ENCODE results near the gene SELE. TPM values are rescaled to one million over a fixed set of nuclear protein-coding genes. Genes with fewer than 3 reads are reported as not detected.
"Not testable (repeated sequence)": the region's sequence is repeated elsewhere in the genome, so short reads cannot be mapped to it uniquely, and the experiment has no call there.

Gene SELE
- total RNA-seq, 1 experiment from 2014 or later = not detected

DNA sequence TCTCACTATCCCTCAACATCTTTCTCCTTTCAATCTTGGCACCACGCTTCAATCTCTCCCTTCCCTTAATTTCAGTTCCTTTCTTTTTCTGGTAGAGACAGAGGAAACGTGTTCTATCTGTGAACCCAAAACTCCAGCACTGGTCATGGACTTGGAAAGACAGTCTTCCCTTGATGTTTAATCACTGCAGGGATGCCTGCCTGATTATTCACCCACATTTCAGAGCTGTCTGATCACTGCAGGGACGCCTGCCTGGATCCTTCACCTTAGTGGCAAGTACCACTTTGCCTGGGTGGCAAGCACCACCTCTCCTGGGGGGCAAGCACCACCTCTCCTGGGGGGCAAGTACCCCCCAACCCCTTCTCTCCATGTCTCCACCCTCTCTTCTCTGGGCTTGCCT, 50.2 kb downstream of the SELE start:
- TF ChIP-seq, protein P1, sequence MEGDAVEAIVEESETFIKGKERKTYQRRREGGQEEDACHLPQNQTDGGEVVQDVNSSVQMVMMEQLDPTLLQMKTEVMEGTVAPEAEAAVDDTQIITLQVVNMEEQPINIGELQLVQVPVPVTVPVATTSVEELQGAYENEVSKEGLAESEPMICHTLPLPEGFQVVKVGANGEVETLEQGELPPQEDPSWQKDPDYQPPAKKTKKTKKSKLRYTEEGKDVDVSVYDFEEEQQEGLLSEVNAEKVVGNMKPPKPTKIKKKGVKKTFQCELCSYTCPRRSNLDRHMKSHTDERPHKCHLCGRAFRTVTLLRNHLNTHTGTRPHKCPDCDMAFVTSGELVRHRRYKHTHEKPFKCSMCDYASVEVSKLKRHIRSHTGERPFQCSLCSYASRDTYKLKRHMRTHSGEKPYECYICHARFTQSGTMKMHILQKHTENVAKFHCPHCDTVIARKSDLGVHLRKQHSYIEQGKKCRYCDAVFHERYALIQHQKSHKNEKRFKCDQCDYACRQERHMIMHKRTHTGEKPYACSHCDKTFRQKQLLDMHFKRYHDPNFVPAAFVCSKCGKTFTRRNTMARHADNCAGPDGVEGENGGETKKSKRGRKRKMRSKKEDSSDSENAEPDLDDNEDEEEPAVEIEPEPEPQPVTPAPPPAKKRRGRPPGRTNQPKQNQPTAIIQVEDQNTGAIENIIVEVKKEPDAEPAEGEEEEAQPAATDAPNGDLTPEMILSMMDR (IDR thresholded peaks at IDR 0.05; ENCODE audit: unreplicated experiment) = no peak
- no TSS peak for BruUV-seq (replicated peaks)
- intact Hi-C loops (cut with micrococcal nuclease) = no loop called here
- H3K36me3 Mint-ChIP-seq (ENCODE audit: insufficient read depth, unreplicated experiment) = no peaks in the 10 kb centered on the region
- H3K4me1 Mint-ChIP-seq (ENCODE audit: insufficient read depth, unreplicated experiment) = no peaks in the 10 kb centered on the region
- H3K27me3 Mint-ChIP-seq (ENCODE audit: insufficient read depth, unreplicated experiment) = peaks cover 25% of the 10 kb centered on the region
- POLR2A ChIA-PET = no interaction called here
- H3K9me3 Mint-ChIP-seq (ENCODE audit: unreplicated experiment) = no peaks in the 10 kb centered on the region
- DNase-seq (ENCODE audit: unreplicated experiment) = no peak
- H3K27ac Mint-ChIP-seq (ENCODE audit: low read depth, unreplicated experiment) = no peak overlapping the region
- CTCF ChIA-PET = interaction anchor here (1.0 kb wide), 1 partner anchor 82 kb away, joined by 4 read pairs; no protein-coding TSS in a partner anchor
- H3K4me3 Mint-ChIP-seq (ENCODE audit: unreplicated experiment) = no peak overlapping the region

DNA sequence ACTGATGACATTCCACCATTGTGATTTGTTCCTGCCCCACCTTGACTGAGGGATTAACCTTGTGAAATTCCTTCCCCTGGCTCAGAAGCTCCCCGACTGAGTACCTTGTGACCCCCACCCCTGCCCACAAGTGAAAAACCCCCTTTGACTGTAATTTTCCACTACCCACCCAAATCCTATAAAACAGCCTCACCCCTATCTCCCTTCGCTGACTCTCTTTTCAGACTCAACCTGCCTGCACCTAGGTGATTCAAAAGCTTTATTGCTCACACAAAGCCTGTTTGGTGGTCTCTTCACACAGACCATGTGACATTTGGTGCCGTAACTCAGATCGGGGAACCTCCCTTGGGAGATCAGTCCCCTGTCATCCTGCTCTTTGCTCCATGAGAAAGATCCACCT, 50.7 kb downstream of the SELE start:
- H3K4me3 Mint-ChIP-seq (ENCODE audit: unreplicated experiment); H3K27ac Mint-ChIP-seq (ENCODE audit: low read depth, unreplicated experiment); intact Hi-C loops (cut with micrococcal nuclease); H3K4me1 Mint-ChIP-seq (ENCODE audit: insufficient read depth, unreplicated experiment); H3K36me3 Mint-ChIP-seq (ENCODE audit: insufficient read depth, unreplicated experiment); H3K9me3 Mint-ChIP-seq (ENCODE audit: unreplicated experiment); DNase-seq (ENCODE audit: unreplicated experiment); BruUV-seq (replicated peaks); POLR2A ChIA-PET: not testable (repeated sequence)
- CTCF ChIA-PET = interaction anchor here (1.0 kb wide), 1 partner anchor 82 kb away, joined by 4 read pairs; no protein-coding TSS in a partner anchor
- H3K27me3 Mint-ChIP-seq (ENCODE audit: insufficient read depth, unreplicated experiment) = peaks cover 25% of the 10 kb centered on the region

DNA sequence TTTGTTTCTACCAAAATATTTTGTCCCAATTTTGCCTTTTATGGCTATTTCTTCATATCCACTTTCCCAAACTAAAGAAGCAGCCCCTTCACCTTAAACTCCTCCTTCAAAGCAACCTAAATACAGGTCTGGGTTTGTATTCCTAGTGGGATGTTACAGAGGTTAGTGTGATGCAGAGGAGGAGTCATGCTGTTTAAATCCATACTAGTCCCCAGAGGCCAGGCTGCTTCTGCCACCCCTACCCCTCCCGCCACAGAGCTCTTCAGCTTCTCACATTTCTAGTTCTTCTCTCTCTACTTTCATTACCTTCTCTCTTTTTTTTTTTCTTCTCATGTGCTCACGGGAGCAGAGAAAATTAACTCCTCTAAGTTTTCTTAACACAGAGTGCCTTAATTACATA, 51.8 kb downstream of the SELE start:
- ChIA-PET POLR2A (no interaction called here), CTCF (interaction anchor here (0.7 to 1.2 kb wide), 2 partner anchors 11 to 43 kb away, joined by 3 read pairs; no protein-coding TSS in a partner anchor)
- H3K4me3 Mint-ChIP-seq (ENCODE audit: unreplicated experiment) = no peak overlapping the region
- no peak overlapping the region for H3K27ac Mint-ChIP-seq (ENCODE audit: low read depth, unreplicated experiment)
- H3K27me3 Mint-ChIP-seq (ENCODE audit: insufficient read depth, unreplicated experiment) = peaks cover 25% of the 10 kb centered on the region
- intact Hi-C loops (cut with micrococcal nuclease) = no loop called here
- DNase-seq (ENCODE audit: unreplicated experiment) = no peak
- H3K4me1 Mint-ChIP-seq (ENCODE audit: insufficient read depth, unreplicated experiment) = no peaks in the 10 kb centered on the region
- BruUV-seq (replicated peaks) = no TSS peak
- TF ChIP-seq, protein P1 (IDR thresholded peaks at IDR 0.05; ENCODE audit: unreplicated experiment) = no peak
- no peaks in the 10 kb centered on the region for H3K9me3 Mint-ChIP-seq (ENCODE audit: unreplicated experiment)
- no peaks in the 10 kb centered on the region for H3K36me3 Mint-ChIP-seq (ENCODE audit: insufficient read depth, unreplicated experiment)

DNA sequence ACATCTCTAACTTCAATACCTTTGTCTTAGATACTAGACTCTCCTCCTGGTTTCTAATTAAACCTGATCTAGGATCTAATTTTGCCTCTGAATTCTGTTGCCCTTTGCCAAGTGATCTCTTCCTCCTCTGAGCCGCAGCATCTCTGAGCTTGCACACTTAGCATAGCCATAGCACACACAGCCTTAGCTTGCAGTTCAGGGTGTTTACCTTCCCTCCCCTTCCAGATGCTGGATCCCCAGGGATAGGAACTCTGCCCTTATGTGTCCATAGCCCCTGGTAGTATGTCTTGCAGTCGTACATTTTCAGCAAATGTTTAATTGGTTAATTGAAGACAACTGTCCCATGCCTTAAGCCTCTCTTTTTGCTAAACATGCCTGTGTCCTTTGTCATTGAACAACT, 52.7 kb downstream of the SELE start:
- ChIA-PET CTCF (interaction anchor here (1.1 kb wide), 1 partner anchor 130 kb away, joined by 3 read pairs; no protein-coding TSS in a partner anchor), POLR2A (no interaction called here)
- H3K4me3 Mint-ChIP-seq (ENCODE audit: unreplicated experiment) = no peak overlapping the region
- intact Hi-C loops (cut with micrococcal nuclease) = no loop called here
- no TSS peak for BruUV-seq (replicated peaks)
- TF ChIP-seq, protein P1 (IDR thresholded peaks at IDR 0.05; ENCODE audit: unreplicated experiment) = no peak
- no peaks in the 10 kb centered on the region for H3K4me1 Mint-ChIP-seq (ENCODE audit: insufficient read depth, unreplicated experiment)
- no peak for DNase-seq (ENCODE audit: unreplicated experiment)
- H3K27ac Mint-ChIP-seq (ENCODE audit: low read depth, unreplicated experiment) = no peak overlapping the region
- H3K27me3 Mint-ChIP-seq (ENCODE audit: insufficient read depth, unreplicated experiment) = peaks cover 25% of the 10 kb centered on the region
- no peaks in the 10 kb centered on the region for H3K9me3 Mint-ChIP-seq (ENCODE audit: unreplicated experiment)
- no peaks in the 10 kb centered on the region for H3K36me3 Mint-ChIP-seq (ENCODE audit: insufficient read depth, unreplicated experiment)
